NCI-H510A treated with DMSO at 0.1 percent for 48 hours (cell line): ENCODE results near the gene NAPEPLD.
"Not testable (repeated sequence)": the region's sequence is repeated elsewhere in the genome, so short reads cannot be mapped to it uniquely, and the experiment has no call there.

Experiments
- DNase-seq: peaks from one replicate; lab custom pipeline; 2025; lab: John Stamatoyannopoulos, UW

The NAPEPLD gene

GRCh38 chr7:103144754-103145153, 4.1 kb downstream of the NAPEPLD start:
- not testable (repeated sequence) for DNase-seq

DNA sequence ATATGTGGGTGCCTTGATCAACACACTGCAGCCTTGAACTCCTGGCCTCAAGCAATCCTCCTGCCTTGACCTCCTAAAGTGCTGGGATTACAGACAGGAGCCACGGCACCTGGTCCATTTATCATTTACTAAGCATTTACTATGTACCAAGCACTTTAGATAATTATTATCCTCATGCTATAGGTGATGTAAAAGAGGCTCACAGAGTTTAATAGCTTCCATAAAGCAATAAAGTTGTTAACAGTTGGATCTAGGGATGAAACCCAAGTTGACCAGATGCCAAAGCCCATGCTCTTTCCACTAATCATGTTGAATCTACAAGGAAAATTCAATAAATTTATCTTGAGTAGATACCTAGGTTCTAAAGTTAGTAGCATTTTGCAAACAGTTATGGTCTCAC, 5.0 kb downstream of the NAPEPLD start:
- no peak for DNase-seq

DNA sequence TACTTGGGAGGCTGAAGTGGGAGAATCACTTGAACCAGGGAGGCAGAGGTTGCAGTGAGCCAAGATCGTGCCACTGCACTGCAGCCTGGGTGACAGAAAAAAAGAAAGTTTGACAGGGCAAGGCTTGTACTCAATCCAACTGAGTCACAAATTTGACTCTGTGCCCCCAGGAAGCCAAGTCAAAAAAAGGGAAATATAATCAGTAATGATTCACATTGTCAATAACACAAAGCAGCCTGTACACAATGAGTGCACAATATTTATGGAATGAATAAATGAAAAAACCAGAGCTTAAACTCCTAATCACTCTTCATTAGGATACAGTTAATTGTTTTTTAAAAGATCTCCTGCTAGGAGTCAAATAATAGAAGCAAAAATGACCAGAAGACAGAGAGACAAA, 6.4 kb downstream of the NAPEPLD start:
- no peak for DNase-seq

- DNase-seq: no peak
Observed at GRCh38 chr7:103141753-103142404, 7.0 kb downstream of the NAPEPLD start.

DNA sequence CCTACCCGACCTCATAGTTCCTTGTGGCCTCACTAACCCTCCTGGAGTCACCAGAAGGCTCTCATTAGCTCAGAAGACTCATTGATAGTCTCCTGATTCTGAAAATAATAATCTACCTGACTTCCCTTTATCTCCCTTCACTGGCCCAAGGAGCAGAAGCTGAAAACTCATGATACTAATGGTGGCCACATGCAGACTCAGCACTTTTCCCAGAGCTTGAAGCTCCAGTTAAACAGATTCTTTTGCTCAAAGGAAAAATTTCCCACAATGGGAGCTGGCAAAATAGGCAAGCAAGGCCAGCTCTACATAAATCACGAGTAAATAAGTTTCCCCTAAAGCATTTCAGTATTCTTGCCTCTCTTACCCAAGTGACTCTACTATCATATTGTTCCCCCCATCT, 8.2 kb downstream of the NAPEPLD start:
- DNase-seq: no peak

DNA sequence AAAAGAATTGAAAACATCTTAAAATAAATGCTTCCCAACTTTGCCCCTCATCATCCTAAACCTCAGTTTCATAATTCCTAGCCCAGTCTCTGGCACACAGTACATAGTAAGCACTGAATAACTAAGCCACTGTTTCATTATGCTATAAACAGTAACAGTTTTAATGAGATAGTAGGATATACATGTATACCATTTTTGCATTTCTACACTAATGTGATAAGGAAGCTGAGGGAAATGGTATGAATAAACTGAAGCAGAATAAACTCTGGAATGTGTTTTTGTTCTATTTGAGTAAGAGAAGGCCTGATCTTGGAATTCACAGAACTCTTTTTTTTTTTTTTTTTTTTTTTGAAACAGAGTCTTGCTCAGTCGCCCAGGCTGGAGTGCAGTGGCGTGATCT, 8.8 kb downstream of the NAPEPLD start:
- no peak for DNase-seq

- no peak for DNase-seq
Observed at GRCh38 chr7:103134836-103135554, 13.9 kb downstream of the NAPEPLD start.

DNA sequence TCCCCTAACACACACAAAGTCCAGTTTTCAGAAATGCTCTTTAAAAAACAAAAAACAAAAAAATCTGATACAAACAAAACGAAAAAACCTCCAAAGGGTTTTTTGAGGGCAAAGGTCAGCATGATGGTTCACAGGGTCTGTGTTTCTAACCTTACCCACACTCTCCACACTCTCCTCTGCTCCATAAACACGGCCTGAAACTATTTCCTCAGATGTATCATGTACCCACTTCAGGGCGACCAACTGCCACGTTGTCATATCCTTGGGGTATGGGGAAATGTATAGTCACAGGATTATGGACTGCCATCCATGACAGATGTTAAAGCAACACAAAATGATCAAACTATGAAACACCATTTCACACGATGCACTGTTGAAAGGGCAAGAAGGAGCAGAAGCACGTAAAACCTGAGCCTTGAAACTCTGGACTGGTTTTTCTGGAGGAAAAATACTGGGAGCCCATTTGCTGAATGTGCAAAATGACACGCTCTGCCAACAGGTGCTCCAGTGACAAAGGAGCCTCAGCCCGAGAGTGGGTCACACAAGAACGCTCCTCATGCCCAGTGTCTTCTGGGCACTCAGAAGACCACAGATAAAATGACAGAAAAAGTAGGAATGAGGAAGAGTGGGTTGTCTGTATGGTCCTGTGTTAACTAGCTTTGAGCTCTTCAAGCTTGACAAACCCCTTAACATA, 15.8 kb downstream of the NAPEPLD start:
- no peak for DNase-seq

DNA sequence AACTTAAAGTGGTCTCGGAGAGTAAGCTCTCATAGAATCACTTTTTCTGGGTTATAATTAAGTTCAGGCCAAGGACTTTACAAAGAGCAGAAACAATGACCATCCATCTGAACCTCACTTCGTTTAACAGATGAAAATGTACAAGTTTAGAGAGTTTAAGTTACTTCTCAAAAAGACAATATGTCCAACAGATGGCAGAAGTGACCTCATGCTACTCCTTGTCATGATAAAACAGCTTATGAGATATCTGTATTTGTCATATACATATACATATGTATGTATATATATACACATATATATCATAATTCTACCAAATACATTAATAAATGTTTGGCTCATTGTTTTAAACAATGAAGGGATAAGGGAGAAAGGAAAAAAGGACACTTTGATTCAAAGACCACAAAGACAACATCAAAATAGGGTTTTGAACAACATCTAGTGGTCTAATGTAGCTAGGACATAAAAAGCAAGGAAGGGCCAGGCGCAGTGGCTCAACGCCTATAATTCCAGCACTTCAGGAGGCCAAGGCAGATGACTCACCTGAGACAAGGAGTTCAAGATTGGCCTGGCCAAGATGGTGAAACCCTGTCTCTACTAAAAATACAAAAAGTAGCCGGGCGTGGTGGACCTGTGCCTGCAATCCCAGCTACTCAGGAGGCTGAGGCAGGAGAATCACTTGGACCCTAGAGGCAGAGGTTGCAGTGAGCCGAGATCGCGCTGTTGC, 17.8 kb downstream of the NAPEPLD start:
- no peak for DNase-seq

GRCh38 chr7:103129702-103130549, 19.0 kb downstream of the NAPEPLD start:
- DNase-seq: no peak

DNA sequence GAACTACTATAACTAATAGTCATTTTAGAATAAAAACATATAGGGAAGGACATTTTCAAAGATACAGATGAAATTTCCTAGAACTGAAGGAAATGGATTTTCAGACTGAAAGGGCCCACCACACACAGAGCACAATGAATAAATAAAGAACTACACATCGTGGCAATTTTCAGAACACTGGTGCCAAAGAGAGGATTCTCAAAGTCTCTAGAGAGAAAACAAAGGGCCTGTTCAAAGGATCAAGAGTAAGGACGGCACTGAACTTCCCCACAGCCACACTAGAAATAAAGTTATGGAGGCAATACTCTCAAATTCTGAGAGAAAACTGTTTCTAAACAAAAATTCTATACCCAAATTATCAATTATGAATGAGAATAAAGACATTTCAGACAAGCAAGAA, 21.9 kb downstream of the NAPEPLD start:
- no peak for DNase-seq

- no peak for DNase-seq
Observed at GRCh38 chr7:103124429-103124979, 24.4 kb downstream of the NAPEPLD start.

DNA sequence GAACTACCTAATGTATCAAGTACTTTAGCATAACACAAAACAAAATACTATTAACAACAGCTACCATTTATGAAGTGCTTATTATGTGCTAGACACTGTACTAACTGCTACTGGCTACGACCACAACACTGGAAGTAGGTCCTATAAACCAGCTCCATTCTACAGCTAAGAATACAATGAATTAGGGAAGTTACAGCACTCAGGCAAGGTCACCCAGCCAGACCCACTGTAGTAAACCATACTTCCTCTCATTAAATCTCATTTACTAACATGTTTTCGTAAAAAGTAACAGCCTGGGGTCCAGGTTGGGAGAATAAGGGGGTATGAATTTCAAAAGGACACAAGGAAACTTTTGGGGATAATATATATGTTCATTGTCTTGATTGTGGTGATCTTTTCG, 25.4 kb downstream of the NAPEPLD start:
- no peak for DNase-seq

DNA sequence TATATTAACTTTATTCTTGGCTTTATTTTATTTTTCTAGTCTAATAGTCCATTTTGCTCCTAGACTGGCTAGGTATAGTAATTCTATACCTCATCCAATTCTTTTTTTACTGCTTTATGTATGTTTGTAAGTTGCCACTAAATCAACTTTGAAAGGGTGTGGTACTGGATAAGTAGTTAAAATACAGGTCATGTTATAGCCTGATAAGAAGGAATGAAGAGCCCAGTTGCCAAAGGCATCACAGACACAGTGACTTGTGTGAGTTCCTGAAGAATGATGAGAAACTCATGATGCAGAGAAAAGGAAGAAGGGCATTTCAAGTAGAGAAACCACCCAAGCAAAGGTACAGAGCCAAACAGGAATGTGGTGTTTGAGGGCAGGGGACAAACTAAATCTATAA, 27.3 kb downstream of the NAPEPLD start:
- no peak for DNase-seq

- DNase-seq: no peak
Observed at GRCh38 chr7:103120362-103120761, 28.5 kb downstream of the NAPEPLD start.

DNA sequence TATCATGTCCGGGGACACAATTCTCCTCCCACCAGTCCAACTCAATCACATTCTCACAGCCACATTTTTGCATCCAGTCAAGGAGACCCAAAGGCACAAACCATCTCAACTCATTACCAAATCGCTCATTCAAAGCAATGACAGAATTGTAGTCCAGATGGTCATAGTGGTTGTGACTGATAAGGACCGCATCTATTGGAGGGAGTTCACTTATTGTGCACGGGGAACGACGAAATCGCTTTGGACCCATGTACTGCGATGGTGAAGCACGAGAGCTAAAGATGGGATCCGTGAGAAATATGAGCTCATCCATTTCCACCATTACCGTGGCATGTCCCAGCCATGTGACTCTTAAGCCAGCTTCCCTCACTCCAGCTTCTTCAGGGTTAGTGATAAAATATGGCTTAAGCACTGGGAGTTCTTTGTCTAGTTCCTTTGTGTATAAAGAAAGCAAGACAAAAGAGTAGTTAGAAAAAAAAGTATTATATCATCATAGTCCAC, 29.1 kb downstream of the NAPEPLD start:
- no peak for DNase-seq

DNA sequence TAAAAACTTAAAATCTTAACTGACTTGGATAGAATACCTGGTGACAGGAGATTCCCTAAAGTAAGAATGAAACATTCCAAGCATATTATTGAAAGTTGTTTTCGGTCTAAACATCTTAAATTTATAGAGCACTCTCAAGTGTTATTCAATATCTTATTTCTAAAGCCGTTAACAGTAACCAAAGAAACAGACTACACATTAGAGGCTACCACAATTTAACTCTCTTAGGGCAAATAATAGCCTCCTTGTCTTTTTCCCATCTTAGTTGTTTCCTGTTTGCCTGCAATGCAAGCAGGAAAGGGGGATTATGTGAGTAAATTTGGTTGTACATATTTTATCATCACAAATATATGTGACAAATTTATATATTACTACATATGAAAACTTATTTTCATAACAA, 31.4 kb downstream of the NAPEPLD start:
- DNase-seq: no peak

- no peak for DNase-seq
Observed at GRCh38 chr7:103116991-103117390, 31.9 kb downstream of the NAPEPLD start.

- DNase-seq: no peak
Observed at GRCh38 chr7:103116511-103116910, 32.4 kb downstream of the NAPEPLD start.

GRCh38 chr7:103115771-103116170, 33.1 kb downstream of the NAPEPLD start:
- DNase-seq: no peak

DNA sequence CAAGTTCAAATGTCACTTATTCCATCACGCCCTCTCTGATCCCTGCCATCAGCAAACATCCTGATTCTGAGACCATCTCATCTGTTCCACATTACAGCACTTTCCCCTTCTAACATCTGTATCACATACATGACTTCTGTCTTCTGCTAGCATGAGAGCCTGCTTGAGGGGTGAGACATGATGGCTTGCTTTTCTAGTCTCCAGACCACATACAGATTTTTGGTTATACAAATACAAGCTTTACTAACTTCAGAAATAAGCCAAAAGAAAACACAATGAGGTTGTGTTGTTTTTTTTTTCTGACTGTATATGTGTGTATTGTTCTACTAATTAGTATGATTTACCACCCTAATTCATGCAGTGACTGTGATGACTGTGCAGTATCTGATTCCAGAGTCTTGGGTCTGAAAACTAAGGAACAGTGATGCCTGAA, 34.3 kb downstream of the NAPEPLD start:
- no peak for DNase-seq
